Heart left ventricle (tissue), 13 donors: Measurements from ENCODE around the gene ZBTB42.

Experiments used
- CTCF ChIP-seq, 12 donors: fragments of 200-600 bp; sonication (generic) in 4 of 12; IDR thresholded peaks; one replicate each; pipeline versions ENCODE4 v1.5.0 to v1.8.0; 2018 to 2022; ENCODE audit warnings: antibody characterized with exemption in 12 of 12, mild to moderate bottlenecking in 5 of 12
- POLR2A ChIP-seq, 2 donors: fragments of 450-650 bp; IDR thresholded peaks; one replicate each; pipeline ENCODE4 v1.6.1; 2017; ENCODE audit warnings: antibody characterized with exemption in 2 of 2, mild to moderate bottlenecking in 2 of 2, moderate library complexity in 2 of 2
- donor health status: ischemic (EF 13 %, LVEDD 7.1; RV severe dilation, severe dysfunction).
- donor health status: DM: no; HTN: yes; CAD: no.
- donor health status: DM: no; HTN: no; CAD: no.
- donor health status: ischemic (EF 25% LVEDD 6.9; RV normal size, moderate dysfunction).
- donor health status: ischemic (EF 25% LVEDD 5.7; RV mildly dilated, moderate dysfunction).
- donor health status: ischemic (EF 35%, LVEDD 5.7; RV mildly dilated, moderate dysfunction).
- donor health status: nonischemic (EF 11% LVEDD 7.7; RV severe dilation, severe dysfunction).
- donor health status: DM: yes; HTN: yes; CAD: no.
- donor health status: PGD.
- donor health status: ischemic (EF 29% LVEDD 5.4; RV normal size, mild dysfunction).
- donor health status: nonischemic (EF 23%, LVEDD 6.1; RV moderate dilation, normal function).

GRCh38 chr14:104781271-104782077 is 19.4 kb upstream of the ZBTB42 start:
- TF ChIP-seq CTCF (IDR thresholded peaks at IDR 0.05) (no peak), POLR2A (IDR thresholded peaks at IDR 0.05) (no peak)
